Measurements from ENCODE around the gene KLF13.

The KLF13 gene

DNA sequence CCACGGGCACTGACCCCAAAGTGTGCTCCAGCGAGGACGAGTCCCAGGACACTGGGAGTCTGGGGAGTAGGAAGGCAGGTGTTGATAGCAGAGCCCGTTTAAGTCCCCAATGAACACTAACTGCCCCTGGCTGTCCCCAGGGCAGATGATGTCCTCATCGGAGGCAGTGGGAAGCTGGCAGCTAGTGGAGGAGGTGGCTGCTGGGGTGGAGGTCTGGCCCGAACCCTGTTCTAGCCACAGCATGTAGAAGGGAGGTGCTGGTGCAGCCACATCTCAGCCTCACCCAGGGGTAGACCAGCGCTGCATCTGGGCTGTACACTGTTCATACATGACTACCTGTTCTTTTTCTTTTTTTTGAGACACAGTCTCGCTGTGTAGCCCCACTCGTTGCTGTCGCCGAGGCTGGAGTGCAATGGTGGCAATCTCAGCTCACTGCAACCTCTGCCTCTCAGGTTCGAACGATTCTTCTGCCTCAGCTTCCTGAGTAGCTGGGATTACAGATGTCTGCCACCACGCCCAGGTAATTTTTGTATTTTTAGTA lies 51.8 kb downstream of the KLF13 start:
- TF ChIP-seq REST (IDR thresholded peaks at IDR 0.05; ENCODE audit: insufficient replicate concordance, low read depth) (no peak), GABPA (IDR thresholded peaks at IDR 0.05; ENCODE audit: low read depth) (no peak), SPI1 (IDR thresholded peaks at IDR 0.05; ENCODE audit: borderline replicate concordance, low read depth) (no peak), POLR2AphosphoS5 (IDR thresholded peaks at IDR 0.05; ENCODE audit: low read depth) (0 out of 2 replicates have a peak, but pooled peaks have one; percentile 21)
- TF ChIP-seq, protein P1, sequence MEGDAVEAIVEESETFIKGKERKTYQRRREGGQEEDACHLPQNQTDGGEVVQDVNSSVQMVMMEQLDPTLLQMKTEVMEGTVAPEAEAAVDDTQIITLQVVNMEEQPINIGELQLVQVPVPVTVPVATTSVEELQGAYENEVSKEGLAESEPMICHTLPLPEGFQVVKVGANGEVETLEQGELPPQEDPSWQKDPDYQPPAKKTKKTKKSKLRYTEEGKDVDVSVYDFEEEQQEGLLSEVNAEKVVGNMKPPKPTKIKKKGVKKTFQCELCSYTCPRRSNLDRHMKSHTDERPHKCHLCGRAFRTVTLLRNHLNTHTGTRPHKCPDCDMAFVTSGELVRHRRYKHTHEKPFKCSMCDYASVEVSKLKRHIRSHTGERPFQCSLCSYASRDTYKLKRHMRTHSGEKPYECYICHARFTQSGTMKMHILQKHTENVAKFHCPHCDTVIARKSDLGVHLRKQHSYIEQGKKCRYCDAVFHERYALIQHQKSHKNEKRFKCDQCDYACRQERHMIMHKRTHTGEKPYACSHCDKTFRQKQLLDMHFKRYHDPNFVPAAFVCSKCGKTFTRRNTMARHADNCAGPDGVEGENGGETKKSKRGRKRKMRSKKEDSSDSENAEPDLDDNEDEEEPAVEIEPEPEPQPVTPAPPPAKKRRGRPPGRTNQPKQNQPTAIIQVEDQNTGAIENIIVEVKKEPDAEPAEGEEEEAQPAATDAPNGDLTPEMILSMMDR (IDR thresholded peaks at IDR 0.05; ENCODE audit: insufficient read depth, low read length): no peak
- Histone ChIP-seq H3K4me3 (replicated peaks; ENCODE audit: insufficient read depth, low read length) (no peak overlapping the region), H3K27ac (replicated peaks) (no peak overlapping the region), H3K27me3 (ENCODE audit: insufficient read depth, poor library complexity, severe bottlenecking) (no peaks in the 10 kb centered on the region)
- no peak for DNase-seq (ENCODE audit: low read depth in 1 of 2, low spot score in 1 of 2)

DNA sequence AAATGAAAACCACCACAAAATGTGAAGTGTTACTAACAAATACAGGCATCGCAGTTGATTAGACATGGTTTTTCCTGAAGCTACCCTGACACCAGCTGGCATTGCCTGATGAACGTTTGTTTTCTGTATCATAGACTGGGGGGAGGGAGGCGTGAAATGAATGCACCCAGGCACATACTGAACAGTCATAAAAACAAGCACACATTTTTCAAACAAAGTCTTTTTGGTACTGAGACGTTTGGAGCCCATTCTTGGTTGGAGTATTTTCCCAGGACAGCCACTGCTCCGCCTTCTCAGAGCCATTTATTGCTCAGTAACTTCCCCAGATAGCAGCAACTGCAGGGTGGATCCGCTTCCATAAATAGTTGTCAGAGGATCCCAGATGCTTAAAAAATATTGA lies 52.4 kb downstream of the KLF13 start:
- TF ChIP-seq, protein P1 (IDR thresholded peaks at IDR 0.05; ENCODE audit: insufficient read depth, low read length): no peak
- no peak for TF ChIP-seq REST (IDR thresholded peaks at IDR 0.05; ENCODE audit: insufficient replicate concordance, low read depth)
- TF ChIP-seq GABPA (IDR thresholded peaks at IDR 0.05; ENCODE audit: low read depth): no peak
- no peak for TF ChIP-seq POLR2AphosphoS5 (IDR thresholded peaks at IDR 0.05; ENCODE audit: low read depth)
- TF ChIP-seq SPI1 (IDR thresholded peaks at IDR 0.05; ENCODE audit: borderline replicate concordance, low read depth): no peak
- no peak overlapping the region for H3K4me3 ChIP-seq (replicated peaks; ENCODE audit: insufficient read depth, low read length)
- H3K27ac ChIP-seq (replicated peaks): no peak overlapping the region
- no peaks in the 10 kb centered on the region for H3K27me3 ChIP-seq (ENCODE audit: insufficient read depth, poor library complexity, severe bottlenecking)
- no peak for DNase-seq (ENCODE audit: low read depth in 1 of 2, low spot score in 1 of 2)

- no peaks in the 10 kb centered on the region for H3K27me3 ChIP-seq (ENCODE audit: insufficient read depth, poor library complexity, severe bottlenecking)
- H3K4me3 ChIP-seq (replicated peaks; ENCODE audit: insufficient read depth, low read length): no peak overlapping the region
- TF ChIP-seq GABPA (IDR thresholded peaks at IDR 0.05; ENCODE audit: low read depth): no peak
- TF ChIP-seq SPI1 (IDR thresholded peaks at IDR 0.05; ENCODE audit: borderline replicate concordance, low read depth): no peak
- no peak for TF ChIP-seq REST (IDR thresholded peaks at IDR 0.05; ENCODE audit: insufficient replicate concordance, low read depth)
- TF ChIP-seq, protein P1 (IDR thresholded peaks at IDR 0.05; ENCODE audit: insufficient read depth, low read length): no peak
- TF ChIP-seq POLR2AphosphoS5 (IDR thresholded peaks at IDR 0.05; ENCODE audit: low read depth): no peak
- DNase-seq (ENCODE audit: low read depth in 1 of 2, low spot score in 1 of 2): no peak
- no peak overlapping the region for H3K27ac ChIP-seq (replicated peaks)
Measured at GRCh38 chr15:31379577-31379976, 52.9 kb downstream of the KLF13 start.

All from HL-60 (cell line).